Neural cell (in vitro differentiated cells): ENCODE results near the gene FGFBP2. TPM values are rescaled to one million over a fixed set of nuclear protein-coding genes. Genes with fewer than 3 reads are reported as not detected.

Experiments used
- H2AFZ ChIP-seq: fragments of 200-600, 300-800 bp; sonication (generic), shearing (Covaris generic); 2 replicates; pipeline ENCODE4 v1.6.0; 2014; ENCODE audit warnings: low read depth, mild to moderate bottlenecking, antibody characterized with exemption, low read length, moderate library complexity
- H3F3A ChIP-seq: fragments of 200-600 bp; shearing (Covaris generic); 2 replicates; pipeline ENCODE4 v1.6.1; 2016; ENCODE audit warnings: mild to moderate bottlenecking, moderate library complexity, mixed read lengths, antibody characterized with exemption, low read length; ENCODE audit not compliant: insufficient read depth, poor library complexity, severe bottlenecking
- H3K27ac ChIP-seq: fragments of 200-600, 300-800 bp; sonication (generic), shearing (Covaris generic); 2 replicates; pipeline ENCODE4 v1.5.1; 2014; ENCODE audit warnings: mild to moderate bottlenecking, low read length, moderate library complexity
- H3K27me3 ChIP-seq: fragments of 300-800, 200-600 bp; sonication (generic), shearing (Covaris generic); 2 replicates; pipeline ENCODE4 v1.6.0; 2014; ENCODE audit warnings: mild to moderate bottlenecking, low read depth, low read length, moderate library complexity; ENCODE audit not compliant: insufficient read depth
- H3K36me3 ChIP-seq: fragments of 300-800, 200-600 bp; sonication (generic), shearing (Covaris generic); 2 replicates; pipeline ENCODE4 v1.5.1; 2014; ENCODE audit warnings: mild to moderate bottlenecking, antibody characterized with exemption, low read length, moderate library complexity; ENCODE audit not compliant: insufficient read depth
- H3K4me2 ChIP-seq: fragments of 300-800, 200-600 bp; sonication (generic), shearing (Covaris generic); 2 replicates; pipeline ENCODE4 v1.6.0; 2014; ENCODE audit warnings: mild to moderate bottlenecking, low read length
- H3K4me3 ChIP-seq: fragments of 300-800, 200-600 bp; sonication (generic), shearing (Covaris generic); 2 replicates; pipeline ENCODE4 v1.5.1; 2014; ENCODE audit warnings: mild to moderate bottlenecking, low read length, moderate library complexity
- H3K79me2 ChIP-seq: fragments of 200-600 bp; shearing (Covaris generic); replicated peaks from 2 replicates; pipeline ENCODE4 v1.6.0; 2014; ENCODE audit warnings: mild to moderate bottlenecking, low read length, moderate library complexity; ENCODE audit not compliant: insufficient read depth
- H3K9ac ChIP-seq: fragments of 300-800, 200-600 bp; sonication (generic), shearing (Covaris generic); 2 replicates; pipeline ENCODE4 v1.6.1; 2016; ENCODE audit warnings: mild to moderate bottlenecking, low read length, mixed read lengths
- H3K9me2 ChIP-seq: fragments of 200-600 bp; shearing (Covaris generic); 2 replicates; pipeline ENCODE4 v1.6.1; 2016; ENCODE audit warnings: mild to moderate bottlenecking, low read length, mixed read lengths; ENCODE audit not compliant: insufficient read depth
- H3K9me3 ChIP-seq: fragments of 200-600, 300-800 bp; sonication (generic), shearing (Covaris generic); 2 replicates; pipeline ENCODE4 v1.6.1; 2016; ENCODE audit warnings: mild to moderate bottlenecking, mixed run types, low read length, moderate library complexity, mixed read lengths
- H4K20me1 ChIP-seq: fragments of 200-600 bp; shearing (Covaris generic); 2 replicates; pipeline ENCODE4 v1.6.1; 2016; ENCODE audit warnings: mild to moderate bottlenecking, mixed run types; ENCODE audit not compliant: insufficient read depth
- EP300 ChIP-seq: fragments of 450-650 bp; conservative IDR thresholded peaks from 2 replicates; pipeline ENCODE4 v1.6.1; 2014; ENCODE audit warnings: antibody characterized with exemption, mild to moderate bottlenecking, moderate library complexity; ENCODE audit not compliant: poor library complexity, severe bottlenecking
- EZH2 ChIP-seq: fragments of 200-600, 300-800 bp; shearing (Covaris generic), sonication (generic); IDR thresholded peaks from 2 replicates; pipeline ENCODE4 v1.6.1; 2014; ENCODE audit warnings: antibody characterized with exemption, low read length, borderline replicate concordance, mild to moderate bottlenecking; ENCODE audit not compliant: insufficient read depth, poor library complexity, severe bottlenecking
- MXI1 ChIP-seq: fragments of 450-650 bp; conservative IDR thresholded peaks from 2 replicates; pipeline ENCODE4 v1.6.1; 2014; ENCODE audit warnings: antibody characterized with exemption, mild to moderate bottlenecking; ENCODE audit not compliant: poor library complexity, severe bottlenecking
- POLR2AphosphoS5 ChIP-seq: IDR thresholded peaks from 2 replicates; pipeline ENCODE4 v1.6.1; 2012
- RAD21 ChIP-seq: fragments of 450-650 bp; conservative IDR thresholded peaks from 2 replicates; pipeline ENCODE4 v1.6.1; 2014; ENCODE audit warnings: antibody characterized with exemption, mild to moderate bottlenecking, moderate library complexity
- SMC3 ChIP-seq: fragments of 450-650 bp; conservative IDR thresholded peaks from 2 replicates; pipeline ENCODE4 v1.6.1; 2014; ENCODE audit warnings: antibody characterized with exemption, mild to moderate bottlenecking, moderate library complexity; ENCODE audit not compliant: poor library complexity
- TAF1 ChIP-seq: IDR thresholded peaks from 2 replicates; pipeline ENCODE4 v1.6.1; 2012; ENCODE audit warnings: low read depth
- polyA plus RNA-seq: library from polyadenylated mRNA; depleted of rRNA; stranded (reverse); fragments of >200 nt; gene quantifications from 2 replicates; pipeline ENCODE4 v1.2.3, GENCODE V29; 2014
- TF ChIP-seq, protein P1 (sequence below): IDR thresholded peaks from 2 replicates; pipeline ENCODE4 v1.6.1; 2012; ENCODE audit warnings: borderline replicate concordance
- TF ChIP-seq, protein P2 (sequence below): fragments of 450-650 bp; IDR thresholded peaks from 2 replicates; pipeline ENCODE4 v1.5.1; 2014; ENCODE audit warnings: antibody characterized with exemption, mild to moderate bottlenecking, moderate library complexity; ENCODE audit not compliant: poor library complexity, severe bottlenecking

FGFBP2 gene
- polyA plus RNA-seq, 1 donor from 2014 or later, result not detected

DNA sequence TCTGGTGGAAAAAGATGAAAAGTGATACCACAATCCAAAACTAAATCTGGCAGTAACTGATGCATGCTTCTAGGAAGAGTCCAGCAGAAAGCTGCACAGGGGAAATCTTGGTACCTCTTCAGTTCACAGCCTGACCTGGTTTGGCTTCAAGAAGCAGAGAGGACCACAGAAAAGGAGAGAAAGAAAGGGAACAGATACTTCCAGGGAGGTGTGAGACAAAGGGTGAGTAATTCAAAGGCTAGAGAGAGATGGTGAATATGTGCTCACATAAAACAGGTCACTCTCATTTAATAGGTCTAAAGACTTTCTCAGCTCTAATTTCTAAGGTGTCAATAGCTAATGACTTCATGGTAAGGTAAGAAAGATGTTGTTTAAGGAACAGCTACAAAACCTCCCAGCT lies 11.2 kb downstream of the FGFBP2 start:
- H3K27ac ChIP-seq, result no peak overlapping the region
- H4K20me1 ChIP-seq, result no peaks in the 10 kb centered on the region
- H3K9me3 ChIP-seq, result no peaks in the 10 kb centered on the region

DNA sequence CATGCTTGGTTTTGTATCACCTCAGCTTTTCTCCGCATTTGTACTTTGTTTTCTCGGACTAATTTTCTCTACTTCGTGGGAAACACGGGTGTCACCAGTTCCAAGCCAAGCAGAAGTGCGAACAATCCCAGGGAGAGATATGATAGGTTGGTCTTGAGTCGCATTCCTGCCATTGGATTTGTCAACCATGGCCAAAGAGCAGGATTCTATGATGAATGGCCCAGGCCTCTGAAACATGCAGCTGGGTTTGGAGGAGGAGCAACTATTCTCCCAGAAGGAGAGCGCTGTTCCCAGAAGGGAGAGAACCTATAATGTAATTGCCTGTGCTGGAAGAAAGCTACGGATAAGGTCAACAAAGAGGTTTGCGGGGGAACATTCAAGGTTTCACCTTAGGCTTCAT lies 14.1 kb downstream of the FGFBP2 start:
- no peaks in the 10 kb centered on the region for H3K79me2 ChIP-seq
- TF ChIP-seq EP300 (no peak), TAF1 (no peak), EZH2 (no peak), SMC3 (no peak), MXI1 (no peak), RAD21 (no peak), POLR2AphosphoS5 (no peak)
- TF ChIP-seq, protein P1, sequence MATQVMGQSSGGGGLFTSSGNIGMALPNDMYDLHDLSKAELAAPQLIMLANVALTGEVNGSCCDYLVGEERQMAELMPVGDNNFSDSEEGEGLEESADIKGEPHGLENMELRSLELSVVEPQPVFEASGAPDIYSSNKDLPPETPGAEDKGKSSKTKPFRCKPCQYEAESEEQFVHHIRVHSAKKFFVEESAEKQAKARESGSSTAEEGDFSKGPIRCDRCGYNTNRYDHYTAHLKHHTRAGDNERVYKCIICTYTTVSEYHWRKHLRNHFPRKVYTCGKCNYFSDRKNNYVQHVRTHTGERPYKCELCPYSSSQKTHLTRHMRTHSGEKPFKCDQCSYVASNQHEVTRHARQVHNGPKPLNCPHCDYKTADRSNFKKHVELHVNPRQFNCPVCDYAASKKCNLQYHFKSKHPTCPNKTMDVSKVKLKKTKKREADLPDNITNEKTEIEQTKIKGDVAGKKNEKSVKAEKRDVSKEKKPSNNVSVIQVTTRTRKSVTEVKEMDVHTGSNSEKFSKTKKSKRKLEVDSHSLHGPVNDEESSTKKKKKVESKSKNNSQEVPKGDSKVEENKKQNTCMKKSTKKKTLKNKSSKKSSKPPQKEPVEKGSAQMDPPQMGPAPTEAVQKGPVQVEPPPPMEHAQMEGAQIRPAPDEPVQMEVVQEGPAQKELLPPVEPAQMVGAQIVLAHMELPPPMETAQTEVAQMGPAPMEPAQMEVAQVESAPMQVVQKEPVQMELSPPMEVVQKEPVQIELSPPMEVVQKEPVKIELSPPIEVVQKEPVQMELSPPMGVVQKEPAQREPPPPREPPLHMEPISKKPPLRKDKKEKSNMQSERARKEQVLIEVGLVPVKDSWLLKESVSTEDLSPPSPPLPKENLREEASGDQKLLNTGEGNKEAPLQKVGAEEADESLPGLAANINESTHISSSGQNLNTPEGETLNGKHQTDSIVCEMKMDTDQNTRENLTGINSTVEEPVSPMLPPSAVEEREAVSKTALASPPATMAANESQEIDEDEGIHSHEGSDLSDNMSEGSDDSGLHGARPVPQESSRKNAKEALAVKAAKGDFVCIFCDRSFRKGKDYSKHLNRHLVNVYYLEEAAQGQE, result no peak
- TF ChIP-seq, protein P2, sequence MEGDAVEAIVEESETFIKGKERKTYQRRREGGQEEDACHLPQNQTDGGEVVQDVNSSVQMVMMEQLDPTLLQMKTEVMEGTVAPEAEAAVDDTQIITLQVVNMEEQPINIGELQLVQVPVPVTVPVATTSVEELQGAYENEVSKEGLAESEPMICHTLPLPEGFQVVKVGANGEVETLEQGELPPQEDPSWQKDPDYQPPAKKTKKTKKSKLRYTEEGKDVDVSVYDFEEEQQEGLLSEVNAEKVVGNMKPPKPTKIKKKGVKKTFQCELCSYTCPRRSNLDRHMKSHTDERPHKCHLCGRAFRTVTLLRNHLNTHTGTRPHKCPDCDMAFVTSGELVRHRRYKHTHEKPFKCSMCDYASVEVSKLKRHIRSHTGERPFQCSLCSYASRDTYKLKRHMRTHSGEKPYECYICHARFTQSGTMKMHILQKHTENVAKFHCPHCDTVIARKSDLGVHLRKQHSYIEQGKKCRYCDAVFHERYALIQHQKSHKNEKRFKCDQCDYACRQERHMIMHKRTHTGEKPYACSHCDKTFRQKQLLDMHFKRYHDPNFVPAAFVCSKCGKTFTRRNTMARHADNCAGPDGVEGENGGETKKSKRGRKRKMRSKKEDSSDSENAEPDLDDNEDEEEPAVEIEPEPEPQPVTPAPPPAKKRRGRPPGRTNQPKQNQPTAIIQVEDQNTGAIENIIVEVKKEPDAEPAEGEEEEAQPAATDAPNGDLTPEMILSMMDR, result no peak
- no peak overlapping the region for H3K9ac ChIP-seq
- H3K9me2 ChIP-seq, result no peaks in the 10 kb centered on the region
- no peak overlapping the region for H3K27ac ChIP-seq
- H3K27me3 ChIP-seq, result no peaks in the 10 kb centered on the region
- H3K36me3 ChIP-seq, result no peaks in the 10 kb centered on the region
- no peak overlapping the region for H3K4me2 ChIP-seq
- no peaks in the 10 kb centered on the region for H4K20me1 ChIP-seq
- no peak overlapping the region for H2AFZ ChIP-seq
- no peaks in the 10 kb centered on the region for H3F3A ChIP-seq
- H3K9me3 ChIP-seq, result no peaks in the 10 kb centered on the region
- no peak overlapping the region for H3K4me3 ChIP-seq

More for the DNA sequence above, 11.2 kb downstream of the FGFBP2 start:
- Histone ChIP-seq H3K79me2 (no peaks in the 10 kb centered on the region), H3K27me3 (no peaks in the 10 kb centered on the region), H3K36me3 (no peaks in the 10 kb centered on the region), H3K9ac (no peak overlapping the region), H3K4me3 (no peak overlapping the region), H2AFZ (no peak overlapping the region), H3K9me2 (no peaks in the 10 kb centered on the region), H3F3A (no peaks in the 10 kb centered on the region), H3K4me2 (no peak overlapping the region)
- TF ChIP-seq, protein P1, result no peak
- TF ChIP-seq SMC3 (no peak), EP300 (no peak), POLR2AphosphoS5 (no peak), TAF1 (no peak), RAD21 (no peak), EZH2 (no peak), MXI1 (no peak)
- TF ChIP-seq, protein P2, result no peak
